GM12878 (cell line): Measurements from ENCODE around the gene MICAL3.
"Not testable (repeated sequence)": the region's sequence is repeated elsewhere in the genome, so short reads cannot be mapped to it uniquely, and the experiment has no call there.

Experiments used
- MLLT1 ChIP-seq: fragments of 450-650 bp; IDR thresholded peaks from 2 replicates; pipeline ENCODE4 v1.6.1; 2016; ENCODE audit warnings: mild to moderate bottlenecking
- TF ChIP-seq, protein P1 (sequence below), 3 experiments: IDR thresholded peaks in 2 of 3; conservative IDR thresholded peaks in 1 of 3; 2 replicates each; pipeline ENCODE4 v1.5.1; 2011; ENCODE audit warnings: low read depth in 3 of 3, low read length in 3 of 3, mild to moderate bottlenecking in 3 of 3, control low read depth in 2 of 3, moderate library complexity in 2 of 3, inconsistent platforms in 1 of 3, mixed read lengths in 1 of 3; ENCODE audit not compliant: control insufficient read depth in 2 of 3, insufficient read depth in 1 of 3; ENCODE audit errors: extremely low read depth in 1 of 3

GRCh38 chr22:18073927-18074326 is 49.6 kb upstream of the MICAL3 start:
- TF ChIP-seq, protein P1, sequence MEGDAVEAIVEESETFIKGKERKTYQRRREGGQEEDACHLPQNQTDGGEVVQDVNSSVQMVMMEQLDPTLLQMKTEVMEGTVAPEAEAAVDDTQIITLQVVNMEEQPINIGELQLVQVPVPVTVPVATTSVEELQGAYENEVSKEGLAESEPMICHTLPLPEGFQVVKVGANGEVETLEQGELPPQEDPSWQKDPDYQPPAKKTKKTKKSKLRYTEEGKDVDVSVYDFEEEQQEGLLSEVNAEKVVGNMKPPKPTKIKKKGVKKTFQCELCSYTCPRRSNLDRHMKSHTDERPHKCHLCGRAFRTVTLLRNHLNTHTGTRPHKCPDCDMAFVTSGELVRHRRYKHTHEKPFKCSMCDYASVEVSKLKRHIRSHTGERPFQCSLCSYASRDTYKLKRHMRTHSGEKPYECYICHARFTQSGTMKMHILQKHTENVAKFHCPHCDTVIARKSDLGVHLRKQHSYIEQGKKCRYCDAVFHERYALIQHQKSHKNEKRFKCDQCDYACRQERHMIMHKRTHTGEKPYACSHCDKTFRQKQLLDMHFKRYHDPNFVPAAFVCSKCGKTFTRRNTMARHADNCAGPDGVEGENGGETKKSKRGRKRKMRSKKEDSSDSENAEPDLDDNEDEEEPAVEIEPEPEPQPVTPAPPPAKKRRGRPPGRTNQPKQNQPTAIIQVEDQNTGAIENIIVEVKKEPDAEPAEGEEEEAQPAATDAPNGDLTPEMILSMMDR (IDR thresholded peaks at IDR 0.05 in 2 of 3, conservative IDR thresholded peaks at IDR 0.05 in 1 of 3; ENCODE audit: control insufficient read depth in 2 of 3, extremely low read depth in 1 of 3, insufficient read depth in 1 of 3, low read depth in 3 of 3, low read length in 3 of 3): not testable (repeated sequence)
- not testable (repeated sequence) for TF ChIP-seq MLLT1
